Measurements from ENCODE around the gene TIMM10.

- no peak for TF ChIP-seq CTCF (IDR thresholded peaks at IDR 0.05; ENCODE audit: low read depth, low read length, poor library complexity, severe bottlenecking)
- TF ChIP-seq EZH2phosphoT487 (IDR thresholded peaks at IDR 0.05; ENCODE audit: borderline replicate concordance, low read length), result no peak
Observed at GRCh38 chr11:57485217-57485990, 45.1 kb downstream of the TIMM10 start.
